HepG2 (cell line): Measurements from ENCODE around the gene TIMM17A. TPM values are rescaled to one million over a fixed set of nuclear protein-coding genes. Genes with fewer than 3 reads are reported as not detected.

ENCODE experiments used
- ATAC-seq: fragments of 200-7000 bp; cut with Tn5 transposase; 3 replicates; pipeline ENCODE4 v1.9.1; 2020; ENCODE audit warnings: mild to moderate bottlenecking, moderate library complexity
- BruUV-seq: library from RNA; stranded (reverse); fragments of 400-500 nt; replicated peaks from 2 replicates; lab custom pipeline; 2021; lab: Mats Ljungman, UMichigan
- CTCF ChIA-PET: fragments of 300-600 bp; formaldehyde crosslinking; extraction: SDS; loops from one replicate; lab custom pipeline; 2021; ENCODE audit warnings: low total read pairs, inconsistent platforms, low intra/inter-chr PET ratio; lab: Yijun Ruan, JAX
- POLR2A ChIA-PET: fragments of 350-600 bp; sonication (Branson Sonifier 250); formaldehyde crosslinking; loops from one replicate; lab custom pipeline; 2020; ENCODE audit warnings: antibody characterized with exemption, inconsistent platforms; lab: Yijun Ruan, JAX
- DNase-seq: peaks from one replicate; pipeline ENCODE4 v3.0.0-alpha.2; 2015; ENCODE audit warnings: low spot score
- FAIRE-seq: peaks from 3 replicates; lab custom pipeline; 2011; peaks lifted over from hg19 to GRCh38; lab: Jason Lieb, UNC
- H2AFZ ChIP-seq: one replicate; pipeline ENCODE4 v1.6.1; 2011; ENCODE audit warnings: low read length, inconsistent platforms
- H3K27ac ChIP-seq: fragments of 300-600 bp; 3 replicates; pipeline ENCODE4 v1.8.0; 2011; ENCODE audit warnings: mixed run types, mild to moderate bottlenecking, mixed read lengths, low read length, inconsistent platforms; ENCODE audit not compliant: insufficient read depth; ENCODE audit errors: extremely low read length
- H3K27me3 ChIP-seq, 2 experiments: fragments of 200-600 bp in 1 of 2; 2 replicates in 1 of 2; 3 replicates in 1 of 2; pipeline versions ENCODE4 v1.6.0 to v1.8.0; 2011; ENCODE audit warnings: low read length in 2 of 2, mild to moderate bottlenecking in 2 of 2, moderate library complexity in 2 of 2, inconsistent platforms in 1 of 2; ENCODE audit not compliant: insufficient read depth in 2 of 2, control insufficient read depth in 1 of 2
- H3K36me3 ChIP-seq, 2 experiments: fragments of 200-600 bp in 1 of 2; replicated peaks in 1 of 2; 2 replicates in 1 of 2; 3 replicates in 1 of 2; pipeline versions ENCODE4 v1.5.1 to v1.8.0; 2011; ENCODE audit warnings: low read length in 2 of 2, inconsistent platforms in 1 of 2; ENCODE audit not compliant: insufficient read depth in 2 of 2, control insufficient read depth in 1 of 2
- H3K4me1 ChIP-seq: 2 replicates; pipeline ENCODE4 v1.5.1; 2012; ENCODE audit warnings: low read length, inconsistent platforms; ENCODE audit not compliant: insufficient read depth
- H3K4me2 ChIP-seq: 2 replicates; pipeline ENCODE4 v1.6.0; 2011; ENCODE audit warnings: low read depth, low read length, inconsistent platforms
- H3K4me3 ChIP-seq, 3 experiments: fragments of 200-600 bp in 1 of 3; sonication (generic), shearing (Covaris generic) in 1 of 3; replicated peaks in 1 of 3; 2 replicates each; pipeline ENCODE4 v1.5.1; 2011 to 2016; ENCODE audit warnings: low read length in 3 of 3, inconsistent platforms in 2 of 3, low read depth in 2 of 3, mild to moderate bottlenecking in 2 of 3, control low read depth in 1 of 3, mixed read lengths in 1 of 3; ENCODE audit not compliant: insufficient read depth in 1 of 3
- H3K79me2 ChIP-seq: one replicate; pipeline ENCODE4 v1.6.1; 2011; ENCODE audit warnings: low read length, inconsistent platforms; ENCODE audit not compliant: insufficient read depth
- H3K9ac ChIP-seq: 2 replicates; pipeline ENCODE4 v1.6.0; 2011; ENCODE audit warnings: mild to moderate bottlenecking, low read depth, low read length, inconsistent platforms; ENCODE audit not compliant: insufficient read depth
- H3K9me3 ChIP-seq: 2 replicates; pipeline ENCODE4 v1.5.1; 2012; ENCODE audit warnings: mild to moderate bottlenecking, low read length
- H4K20me1 ChIP-seq: 2 replicates; pipeline ENCODE4 v1.6.0; 2011; ENCODE audit warnings: inconsistent platforms, mild to moderate bottlenecking, low read length, moderate library complexity; ENCODE audit not compliant: insufficient read depth
- HES4 ChIP-seq: sonication (generic); formaldehyde crosslinking; IDR thresholded peaks from 2 replicates; pipeline ENCODE4 v1.9.0; 2021; ENCODE audit warnings: mild to moderate bottlenecking, missing genetic modification reagents, borderline replicate concordance
- KDM5A ChIP-seq: fragments of 200-600 bp; sonication (generic); IDR thresholded peaks from 2 replicates; pipeline ENCODE4 v1.7.0; 2018; ENCODE audit warnings: antibody characterized with exemption, mild to moderate bottlenecking, low read length, borderline replicate concordance
- MTF2 ChIP-seq: sonication (generic); formaldehyde crosslinking; IDR thresholded peaks from 2 replicates; pipeline ENCODE4 v1.5.0; 2020; ENCODE audit warnings: missing genetic modification reagents, borderline replicate concordance
- ZNF17 ChIP-seq: sonication (generic); formaldehyde crosslinking; IDR thresholded peaks from 2 replicates; pipeline ENCODE4 v1.5.0; 2020; ENCODE audit warnings: mild to moderate bottlenecking, missing genetic modification reagents
- ZNF263 ChIP-seq: sonication (generic); formaldehyde crosslinking; IDR thresholded peaks from 2 replicates; pipeline ENCODE4 v1.4.0; 2020; ENCODE audit warnings: missing genetic modification reagents
- ZNF775 ChIP-seq: sonication (generic); formaldehyde crosslinking; IDR thresholded peaks from 2 replicates; pipeline ENCODE4 v1.4.0; 2020; ENCODE audit warnings: missing genetic modification reagents, mild to moderate bottlenecking, moderate library complexity, borderline replicate concordance
- WGBS: methylation state at CpG from one replicate; pipeline ENCODE4 v1.1.6; 2017; ENCODE audit warnings: low lambda C conversion rate; 5-methylcytosine and 5-hydroxymethylcytosine counted together
- in situ Hi-C: cut with HindIII; loops from 2 replicates; pipeline ENCODE4 v1.10.0; 2017; ENCODE audit warnings: low pct_unique_long_range_greater_than_20kb; ENCODE audit not compliant: extremely low pct_ligation_motif_present
- intact Hi-C: fragments of 100-400 bp; cut with micrococcal nuclease; formaldehyde crosslinking; loops from one replicate; pipeline ENCODE4 v1.10.0; 2022; ENCODE audit not compliant: unreplicated experiment
- polyA plus RNA-seq, 8 experiments: library from polyadenylated mRNA; depleted of rRNA in 3 of 8; stranded (reverse) in 7 of 8; unstranded in 1 of 8; fragments of >200 nt; fragmentation: Illumina TruSeq in 4 of 8; extraction: Trizol in 4 of 8; gene quantifications; 2 replicates each; pipeline versions ENCODE4 v1.2.1 to v1.2.3, GENCODE V29; 2011 to 2016; ENCODE audit warnings: low read depth in 4 of 8, missing spikeins in 1 of 8, mixed read lengths in 1 of 8; ENCODE audit not compliant: insufficient read depth in 1 of 8
- total RNA-seq, 5 experiments: library from RNA; depleted of rRNA; stranded (reverse); fragments of >200 nt; fragmentation: Illumina TruSeq; extraction: Trizol; gene quantifications; 2 replicates each; pipeline ENCODE4 v1.2.3, GENCODE V29; 2016; ENCODE audit warnings: low read depth in 1 of 5

Gene TIMM17A
- total and polyA plus RNA-seq, 2 of the 13 experiments (the other 11 are each of a cell fraction or from before 2014, with no cell fraction given), result 50.8 to 97.8 TPM

GRCh38 chr1:202014915-202015661 is 59.8 kb downstream of the TIMM17A start (continued):
- TF ChIP-seq ZNF775 (CRISPR knock-in tag) (no peak), MTF2 (CRISPR knock-in tag) (no peak)

GRCh38 chr1:202015662-202015937 is 60.3 kb downstream of the TIMM17A start:
- Histone ChIP-seq H3K79me2 (peaks cover 27% of the 10 kb centered on the region), H3K27ac (no peak overlapping the region), H3K36me3 (peaks cover 23 to 40% of the 10 kb centered on the region in 2 experiments), H2AFZ (no peak overlapping the region), H3K4me2 (peak overlapping the region; percentile 11; the same call in 1 of the 2 replicates), H3K27me3 (no peaks in the 10 kb centered on the region; a peak in 1 of 5 replicates), H4K20me1 (peaks cover 56% of the 10 kb centered on the region), H3K4me3 (no peak overlapping the region), H3K9me3 (no peaks in the 10 kb centered on the region), H3K4me1 (peaks cover 79% of the 10 kb centered on the region), H3K9ac (no peak overlapping the region)
- ATAC-seq (no peak), DNase-seq (no peak), FAIRE-seq (no peak)
- intact Hi-C loops, result no loop called here
- CTCF ChIA-PET, result no interaction called here
- POLR2A ChIA-PET, result interaction anchor here (4.1 kb wide), 1 partner anchor 70 kb away, joined by 21 read pairs; no protein-coding TSS in a partner anchor
- TF ChIP-seq HES4 (CRISPR knock-in tag) (no peak), ZNF17 (no peak), ZNF263 (0 out of 2 replicates have a peak, but pooled peaks have one; percentile 33), KDM5A (no peak)
- BruUV-seq, result no TSS peak
- in situ Hi-C loops, result no loop called here
- WGBS, result 80% methylated on average over 2 of the region's 3 CpGs
